Endothelial cell of umbilical vein (primary cell): ENCODE measurements around the gene WDR86. TPM values are rescaled to one million over a fixed set of nuclear protein-coding genes. Genes with fewer than 3 reads are reported as not detected.

Experiments used
- BruUV-seq: library from RNA; stranded (reverse); fragments of 400-500 nt; replicated peaks from 2 replicates; lab custom pipeline; 2021; lab: Mats Ljungman, UMichigan
- CTCF ChIA-PET: fragments of 300-600, 350-600 bp; sonication (Branson Sonifier 250); formaldehyde crosslinking; loops from one replicate; lab custom pipeline; 2021; ENCODE audit warnings: antibody characterized with exemption, inconsistent platforms; lab: Charles Lee
- POLR2A ChIA-PET: fragments of 300-600, 350-600 bp; sonication (Branson Sonifier 250); formaldehyde crosslinking; loops from one replicate; lab custom pipeline; 2021; ENCODE audit warnings: antibody characterized with exemption, inconsistent platforms; lab: Charles Lee
- DNase-seq: peaks from one replicate; pipeline ENCODE4 v3.0.0-alpha.2; 2011; ENCODE audit warnings: low read depth, low spot score
- FAIRE-seq: peaks from 2 replicates; lab custom pipeline; 2011; peaks lifted over from hg19 to GRCh38; lab: Jason Lieb, UNC
- H2AFZ ChIP-seq: 2 replicates; pipeline ENCODE4 v1.6.0; 2012; ENCODE audit warnings: low read depth, low read length, control low read depth, inconsistent platforms
- H3K27ac ChIP-seq: 2 replicates; pipeline ENCODE4 v1.5.1; 2011; ENCODE audit warnings: low read depth, mild to moderate bottlenecking, control low read depth, low read length, moderate library complexity; ENCODE audit not compliant: insufficient read depth
- H3K27me3 ChIP-seq, 2 experiments: 2 replicates each; pipeline versions ENCODE4 v1.6.0 to v1.6.1; 2011; ENCODE audit warnings: low read length in 2 of 2, mixed read lengths in 1 of 2; ENCODE audit not compliant: control insufficient read depth in 2 of 2, insufficient read depth in 2 of 2
- H3K36me3 ChIP-seq, 2 experiments: 2 replicates in 1 of 2; 3 replicates in 1 of 2; pipeline ENCODE4 v1.5.1; 2011; ENCODE audit warnings: low read length in 2 of 2, mild to moderate bottlenecking in 1 of 2, moderate library complexity in 1 of 2; ENCODE audit not compliant: control insufficient read depth in 2 of 2, insufficient read depth in 2 of 2; ENCODE audit errors: extremely low read depth in 1 of 2
- H3K4me1 ChIP-seq: 3 replicates; pipeline ENCODE4 v1.5.1; 2011; ENCODE audit warnings: mild to moderate bottlenecking, low read length; ENCODE audit not compliant: control insufficient read depth, insufficient read depth; ENCODE audit errors: extremely low read depth
- H3K4me2 ChIP-seq: 2 replicates; pipeline ENCODE4 v1.6.1; 2011; ENCODE audit warnings: low read length, control low read depth, mixed read lengths; ENCODE audit not compliant: insufficient read depth
- H3K4me3 ChIP-seq, 3 experiments: fragments of 200-600 bp in 1 of 3; sonication (generic), shearing (Covaris generic) in 1 of 3; replicated peaks in 1 of 3; 2 replicates each; pipeline ENCODE4 v1.5.1; 2011 to 2016; ENCODE audit warnings: control low read depth in 3 of 3, low read length in 3 of 3, mild to moderate bottlenecking in 2 of 3, inconsistent platforms in 1 of 3, low read depth in 1 of 3, moderate library complexity in 1 of 3; ENCODE audit not compliant: insufficient read depth in 1 of 3
- H3K79me2 ChIP-seq: 2 replicates; pipeline ENCODE4 v1.6.0; 2012; ENCODE audit warnings: low read length, inconsistent platforms; ENCODE audit not compliant: control insufficient read depth, insufficient read depth
- H3K9ac ChIP-seq: replicated peaks from 2 replicates; pipeline ENCODE3; 2011; ENCODE audit warnings: low read length, control low read depth; ENCODE audit not compliant: insufficient read depth; ENCODE audit errors: extremely low read depth
- H3K9me1 ChIP-seq: replicated peaks from 3 replicates; pipeline ENCODE4 v1.6.0; 2011; ENCODE audit warnings: mild to moderate bottlenecking, low read length; ENCODE audit not compliant: control insufficient read depth, insufficient read depth; ENCODE audit errors: extremely low read depth
- H3K9me3 ChIP-seq: replicated peaks from 2 replicates; pipeline ENCODE4 v1.5.1; 2012; ENCODE audit warnings: low read length, inconsistent platforms; ENCODE audit not compliant: control insufficient read depth, insufficient read depth
- H4K20me1 ChIP-seq: replicated peaks from 2 replicates; pipeline ENCODE3; 2011; ENCODE audit warnings: mild to moderate bottlenecking, low read length; ENCODE audit not compliant: control insufficient read depth, insufficient read depth; ENCODE audit errors: extremely low read depth
- CTCF ChIP-seq, 2 donors: IDR thresholded peaks; 1 replicate in 1 of 2; 2 replicates in 1 of 2; pipeline ENCODE4 v1.5.1; 2011; ENCODE audit warnings: low read length in 2 of 2, mild to moderate bottlenecking in 2 of 2, moderate library complexity in 2 of 2, control low read depth in 1 of 2, inconsistent platforms in 1 of 2, low read depth in 1 of 2; ENCODE audit not compliant: insufficient read depth in 1 of 2; ENCODE audit errors: extremely low read depth in 1 of 2
- FOS ChIP-seq: IDR thresholded peaks from 2 replicates; pipeline ENCODE4 v1.6.1; 2011; ENCODE audit warnings: mild to moderate bottlenecking, low read length, moderate library complexity, borderline replicate concordance; ENCODE audit not compliant: insufficient read depth
- GATA2 ChIP-seq: IDR thresholded peaks from 2 replicates; pipeline ENCODE4 v1.7.0; 2011; ENCODE audit warnings: low read depth, mild to moderate bottlenecking, moderate library complexity, mixed read lengths, low read length; ENCODE audit not compliant: insufficient read length, insufficient read depth
- JUN ChIP-seq: IDR thresholded peaks from 2 replicates; pipeline ENCODE4 v1.6.1; 2011; ENCODE audit warnings: borderline replicate concordance, low read depth; ENCODE audit not compliant: insufficient read length, insufficient read depth
- MAX ChIP-seq: IDR thresholded peaks from 2 replicates; pipeline ENCODE4 v1.6.1; 2011; ENCODE audit not compliant: insufficient read depth, insufficient read length
- POLR2AphosphoS5 ChIP-seq: IDR thresholded peaks from 2 replicates; pipeline ENCODE4 v1.6.1; 2012; ENCODE audit warnings: low read depth, mild to moderate bottlenecking, control low read depth, low read length, moderate library complexity; ENCODE audit not compliant: insufficient read depth
- dilution Hi-C: fragments of 300-500 bp; cut with MboI; formaldehyde crosslinking; loops from one replicate; pipeline ENCODE4 v1.15.0; 2019; ENCODE audit warnings: low sequenced_read_pairs; ENCODE audit not compliant: extremely low pct_ligation_motif_present
- intact Hi-C: fragments of 100-400 bp; cut with micrococcal nuclease; formaldehyde crosslinking; loops from one replicate; pipeline ENCODE4 v1.10.0; 2022
- polyA plus RNA-seq, 4 experiments: library from polyadenylated mRNA; depleted of rRNA in 3 of 4; stranded (reverse) in 3 of 4; unstranded in 1 of 4; fragments of >200 nt; gene quantifications; 2 replicates each; pipeline versions ENCODE4 v1.2.1 to v1.2.3, GENCODE V29; 2011 to 2012; ENCODE audit warnings: missing spikeins in 1 of 4
- total RNA-seq: library from RNA; stranded (reverse); gene quantifications from 2 replicates; pipeline ENCODE4 v1.2.3, GENCODE V29; 2021

Gene WDR86
- total and polyA plus RNA-seq, 2 donors (not counting 3 experiments of a cell fraction or from before 2014, with no cell fraction given): not detected

DNA sequence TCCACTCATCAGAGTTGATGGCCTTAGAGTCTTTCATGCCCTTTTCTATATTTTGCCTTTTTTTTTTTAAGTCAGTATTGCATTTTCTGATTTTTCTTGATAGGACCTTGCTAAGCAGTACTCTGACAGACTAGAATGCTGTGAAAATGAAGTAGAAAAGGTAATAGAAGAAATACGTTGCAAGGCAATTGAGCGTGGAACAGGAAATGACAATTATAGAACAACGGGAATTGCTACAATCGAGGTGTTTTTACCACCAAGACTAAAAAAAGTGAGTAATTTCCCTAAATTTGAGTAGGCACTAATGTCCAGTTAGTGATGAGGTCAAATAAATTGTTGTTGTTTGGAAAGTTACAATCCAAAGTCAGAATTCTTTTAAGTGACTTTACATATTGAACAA, 60.9 kb downstream of the WDR86 start:
- no peak overlapping the region for H3K4me2 ChIP-seq
- ChIA-PET POLR2A (no interaction called here), CTCF (interaction anchor here (0.6 to 6.0 kb wide), 4 partner anchors 16 to 38 kb away, joined by 3 to 92 read pairs (median 9); no protein-coding TSS in a partner anchor)
- no peaks in the 10 kb centered on the region for H3K4me1 ChIP-seq
- TF ChIP-seq POLR2AphosphoS5: no peak
- TF ChIP-seq GATA2: no peak
- TF ChIP-seq JUN: no peak
- TF ChIP-seq FOS: no peak
- TF ChIP-seq MAX: no peak
- no peak for TF ChIP-seq CTCF (IDR thresholded peaks at IDR 0.05; ENCODE audit: extremely low read depth in 1 of 2, insufficient read depth in 1 of 2, low read depth in 1 of 2, low read length in 2 of 2)
- H3K79me2 ChIP-seq: no peaks in the 10 kb centered on the region
- FAIRE-seq: no peak
- no peak overlapping the region for H3K4me3 ChIP-seq
- dilution Hi-C loops: no loop called here
- no peaks in the 10 kb centered on the region for H4K20me1 ChIP-seq
- no TSS peak for BruUV-seq
- DNase-seq: no peak
- intact Hi-C loops: no loop called here
- H3K9me3 ChIP-seq: no peaks in the 10 kb centered on the region
- no peaks in the 10 kb centered on the region for H3K27me3 ChIP-seq
- no peaks in the 10 kb centered on the region for H3K9me1 ChIP-seq
- H3K9ac ChIP-seq: no peak overlapping the region
- peaks cover 24 to 26% of the 10 kb centered on the region in 2 experiments for H3K36me3 ChIP-seq
- H3K27ac ChIP-seq: no peak overlapping the region
- no peak overlapping the region for H2AFZ ChIP-seq
